Ramos (cell line): ENCODE results near the gene LBHD2.
"Not testable (repeated sequence)": the region's sequence is repeated elsewhere in the genome, so short reads cannot be mapped to it uniquely, and the experiment has no call there.

Experiments used
- in situ Hi-C: fragments of 300-500 bp; cut with MboI; formaldehyde crosslinking; loops from one replicate; pipeline ENCODE4 v1.14.3; 2022; ENCODE audit warnings: low sequenced_read_pairs; ENCODE audit not compliant: unreplicated experiment

The LBHD2 gene

GRCh38 chr14:103116636-103117035 is 32.6 kb downstream of the LBHD2 start:
- in situ Hi-C loops: no loop called here

- in situ Hi-C loops: not testable (repeated sequence)
Observed at GRCh38 chr14:103117499-103117898, 33.5 kb downstream of the LBHD2 start.

GRCh38 chr14:103118018-103118662 is 34.1 kb downstream of the LBHD2 start:
- in situ Hi-C loops: no loop called here

- in situ Hi-C loops: no loop called here
Observed at GRCh38 chr14:103118663-103119404, 34.8 kb downstream of the LBHD2 start.

GRCh38 chr14:103119527-103119926 is 35.5 kb downstream of the LBHD2 start:
- in situ Hi-C loops: not testable (repeated sequence)

GRCh38 chr14:103121121-103121845 is 37.3 kb downstream of the LBHD2 start:
- in situ Hi-C loops: no loop called here

- in situ Hi-C loops: no loop called here
Observed at GRCh38 chr14:103121846-103122584, 38.0 kb downstream of the LBHD2 start.

GRCh38 chr14:103122585-103122946 is 38.6 kb downstream of the LBHD2 start:
- in situ Hi-C loops: no loop called here

- in situ Hi-C loops: no loop called here
Observed at GRCh38 chr14:103122947-103123633, 39.1 kb downstream of the LBHD2 start, which contains the start of gene TNFAIP2. TNFAIP2 (plus strand) TSS chr14:103123461; CDS start chr14:103126458, 2,997 bp downstream.

GRCh38 chr14:103123634-103124500 is 39.9 kb downstream of the LBHD2 start:
- in situ Hi-C loops: no loop called here

GRCh38 chr14:103124501-103125001 is 40.5 kb downstream of the LBHD2 start:
- in situ Hi-C loops: no loop called here

GRCh38 chr14:103125098-103126070 is 41.4 kb downstream of the LBHD2 start:
- in situ Hi-C loops: no loop called here

GRCh38 chr14:103126088-103126872 is 42.3 kb downstream of the LBHD2 start:
- in situ Hi-C loops: no loop called here

GRCh38 chr14:103126873-103127304 is 42.9 kb downstream of the LBHD2 start:
- in situ Hi-C loops: no loop called here

GRCh38 chr14:103127356-103127755 is 43.3 kb downstream of the LBHD2 start:
- in situ Hi-C loops: no loop called here

GRCh38 chr14:103127861-103128598 is 44.0 kb downstream of the LBHD2 start:
- in situ Hi-C loops: no loop called here
